RCC 7860 (cell line): ENCODE results near the gene BCOR.
A peak's percentile ranks its signal among the peaks of the same experiment; 100 is the strongest.

ENCODE experiments used
- DNase-seq: peaks from one replicate; pipeline ENCODE4 v3.0.0-alpha.2; 2015; ENCODE audit warnings: low spot score
- FAIRE-seq: peaks from 2 replicates; lab custom pipeline; 2012; peaks lifted over from hg19 to GRCh38; lab: Jason Lieb, UNC

Gene BCOR

GRCh38 chrX:40097504-40098263 lies at the start of gene BCOR:
BCOR (minus strand) TSS chrX:40097958; CDS start chrX:40077929, 20,029 bp downstream.
- peak; percentile 37 for DNase-seq
- FAIRE-seq: no peak

GRCh38 chrX:40147126-40147952 lies 49.6 kb upstream of the BCOR start:
- DNase-seq: no peak
- no peak for FAIRE-seq

DNA sequence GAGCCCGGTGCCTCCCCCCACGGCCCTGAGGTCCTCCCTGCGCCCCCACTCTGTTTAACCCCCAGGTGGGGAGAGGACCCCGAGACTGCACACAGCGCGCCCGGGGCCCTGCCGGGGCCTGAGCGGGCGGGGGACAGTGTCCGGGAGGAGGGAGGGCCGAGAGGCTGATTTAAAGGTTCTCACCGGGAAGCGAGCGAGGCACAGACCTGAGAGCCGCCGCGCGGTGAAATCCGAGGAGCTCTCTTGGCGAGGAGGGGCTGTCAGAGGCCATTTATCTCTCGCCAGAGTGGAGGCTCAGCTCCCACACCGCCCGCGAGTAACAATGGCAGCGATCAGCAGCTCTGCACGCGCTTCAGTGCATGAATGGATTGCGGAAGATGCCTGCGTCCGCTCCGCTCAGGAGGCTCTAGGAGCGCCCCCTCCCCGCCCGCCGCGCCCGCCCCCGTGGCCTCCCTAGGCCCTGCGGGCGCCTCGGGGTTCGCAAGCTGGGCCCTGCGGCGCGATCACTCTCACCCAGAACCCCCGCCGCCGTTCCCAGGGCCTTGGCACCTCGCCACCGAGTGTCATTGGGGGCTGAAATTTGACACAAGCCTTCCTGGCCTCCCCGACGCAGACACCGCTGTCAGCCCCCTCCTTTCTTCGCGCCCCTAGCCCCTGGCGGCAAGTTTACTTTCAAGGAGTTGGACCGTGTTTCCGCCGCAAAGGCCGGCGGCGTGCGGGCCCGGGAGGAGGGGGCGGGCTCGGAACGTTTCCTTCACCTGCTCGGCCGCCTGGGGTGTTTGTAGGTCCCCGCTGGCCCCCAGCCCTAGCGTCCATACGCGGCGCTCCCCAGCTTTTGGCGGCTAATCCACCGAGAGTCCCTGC lies 48.7 kb upstream of the BCOR start:
- FAIRE-seq: no peak
- DNase-seq: no peak

GRCh38 chrX:40145923-40146261 lies 48.1 kb upstream of the BCOR start:
- FAIRE-seq (no peak), DNase-seq (no peak)

- DNase-seq: no peak
- FAIRE-seq: no peak
Measured at GRCh38 chrX:40145001-40145922, 47.5 kb upstream of the BCOR start.

GRCh38 chrX:40144576-40144975 lies 46.8 kb upstream of the BCOR start:
- FAIRE-seq: no peak
- no peak for DNase-seq

- FAIRE-seq (no peak), DNase-seq (no peak)
Measured at GRCh38 chrX:40143987-40144386, 46.2 kb upstream of the BCOR start.

- DNase-seq: no peak
- no peak for FAIRE-seq
Measured at GRCh38 chrX:40143001-40143400, 45.2 kb upstream of the BCOR start.

DNA sequence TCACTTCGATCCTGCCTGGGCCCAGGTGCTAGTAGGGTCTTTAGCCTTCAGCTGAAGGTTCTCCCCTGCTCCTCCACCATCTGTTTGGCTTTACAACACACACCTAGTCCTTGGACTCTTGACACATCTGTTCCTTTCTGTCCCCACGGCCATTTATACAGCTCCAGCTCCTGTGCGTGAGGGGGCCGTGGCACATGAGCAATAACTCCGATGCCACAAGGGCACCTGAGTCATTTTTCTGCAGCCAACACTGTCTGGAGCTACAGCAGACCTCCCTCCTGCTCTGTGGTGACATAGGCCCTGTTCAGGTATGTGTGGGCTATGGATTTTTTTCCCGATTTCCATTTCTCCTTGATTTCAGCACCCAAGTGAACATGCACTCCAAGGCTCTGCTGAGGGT lies 44.7 kb upstream of the BCOR start:
- no peak for FAIRE-seq
- DNase-seq: peak; percentile 15

GRCh38 chrX:40140706-40141499 lies 43.1 kb upstream of the BCOR start:
- no peak for FAIRE-seq
- DNase-seq: no peak

DNA sequence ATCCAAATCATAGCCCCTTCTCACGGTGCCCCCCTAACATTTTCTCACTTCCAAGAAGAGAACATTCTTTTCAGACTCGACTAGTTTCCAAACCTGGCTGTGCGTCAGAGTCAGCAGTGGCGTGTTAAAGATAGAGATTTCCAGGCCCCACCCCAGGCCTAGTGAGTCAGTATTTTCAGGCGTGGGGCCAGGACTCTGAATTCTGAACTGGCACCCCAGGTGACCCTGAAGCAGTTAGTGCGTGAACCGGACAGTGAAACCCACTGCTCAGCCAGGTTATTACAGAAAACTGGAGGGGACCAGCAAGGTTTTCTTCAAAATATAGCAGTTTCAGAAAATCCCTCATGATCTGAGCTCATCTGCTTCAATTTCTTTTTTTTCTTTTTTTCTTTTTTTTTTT lies 35.0 kb upstream of the BCOR start:
- FAIRE-seq: peak; percentile 94

DNA sequence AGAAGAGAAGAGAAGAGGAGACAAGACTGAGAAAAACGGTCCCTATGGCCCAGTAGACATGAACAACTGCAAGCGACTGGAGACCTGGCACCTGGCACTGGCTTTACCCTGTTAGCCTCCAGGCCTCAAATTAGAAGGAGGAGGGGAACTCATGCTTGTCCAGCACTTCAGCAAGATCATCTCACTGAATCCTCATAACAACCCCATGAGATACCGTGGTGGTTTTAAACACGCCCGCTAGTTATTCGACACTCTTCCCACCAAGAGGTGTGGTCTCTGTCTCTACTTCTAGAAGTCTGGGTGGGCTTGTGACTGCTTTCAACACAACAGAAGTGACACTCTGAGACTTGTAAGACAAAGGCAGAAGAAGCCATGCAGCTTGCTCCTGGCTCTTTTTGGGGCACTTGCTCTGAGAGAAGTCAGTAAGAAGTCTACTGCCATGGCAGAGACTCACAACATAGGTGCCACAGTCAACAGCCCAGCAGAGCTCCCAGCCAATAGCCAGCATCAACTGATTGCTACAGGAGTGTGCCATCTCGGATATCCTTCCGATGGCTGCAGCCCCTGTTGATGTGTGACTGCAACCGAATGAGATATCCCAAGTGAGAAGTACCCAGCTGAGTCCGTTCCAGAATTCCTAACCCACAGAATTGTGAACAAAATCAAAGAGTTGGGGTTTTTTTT lies 34.0 kb upstream of the BCOR start:
- no peak for DNase-seq
- no peak for FAIRE-seq

More for the DNA sequence above, 35.0 kb upstream of the BCOR start:
- peak; percentile 65 for DNase-seq

- peak; percentile 86 for FAIRE-seq
- DNase-seq: peak; percentile 75
Measured at GRCh38 chrX:40130207-40130606, 32.4 kb upstream of the BCOR start.

GRCh38 chrX:40127052-40127451 lies 29.3 kb upstream of the BCOR start:
- FAIRE-seq (no peak), DNase-seq (peak; percentile 17)

- no peak for DNase-seq
Measured at GRCh38 chrX:40122487-40122886, 24.7 kb upstream of the BCOR start.

GRCh38 chrX:40121618-40122017 lies 23.9 kb upstream of the BCOR start:
- DNase-seq (no peak), FAIRE-seq (no peak)

More at GRCh38 chrX:40122487-40122886, 24.7 kb upstream of the BCOR start:
- FAIRE-seq: no peak

- DNase-seq: no peak
- FAIRE-seq: no peak
Measured at GRCh38 chrX:40120838-40121580, 23.3 kb upstream of the BCOR start.

DNA sequence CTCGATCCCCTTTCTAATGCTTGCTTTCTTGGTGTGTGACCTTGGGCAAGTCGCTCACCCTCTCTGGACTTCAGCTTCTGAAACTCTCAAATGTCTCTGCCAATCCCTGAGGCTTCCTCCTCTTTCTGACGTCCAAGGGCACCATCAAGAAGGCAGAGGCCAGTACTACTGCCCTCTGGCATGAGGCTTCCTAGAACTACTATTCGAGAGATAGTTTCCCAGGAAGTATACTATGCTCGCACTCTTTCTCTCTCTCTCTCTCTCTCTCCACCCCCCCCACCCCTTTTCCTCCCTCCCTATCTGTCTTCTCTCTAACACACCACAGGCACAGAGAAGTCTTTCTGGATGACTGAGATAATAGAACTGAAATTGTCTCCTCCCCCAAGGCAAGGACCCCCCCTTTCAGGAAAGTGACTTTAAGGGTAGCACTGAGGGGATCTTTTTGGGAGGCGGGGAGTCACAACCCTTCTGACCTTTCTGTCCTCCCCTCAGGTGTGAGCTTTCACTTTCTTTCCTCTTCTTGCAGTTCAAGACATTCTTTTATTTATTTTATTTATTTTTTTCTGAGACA lies 20.0 kb upstream of the BCOR start:
- DNase-seq (no peak), FAIRE-seq (no peak)
